HUES48 (cell line): ENCODE data around the gene ABCA7.

Source experiments
- H3K27ac ChIP-seq: one replicate; pipeline ENCODE4 v1.7.0; 2013; ENCODE audit warnings: low read depth, low read length, inconsistent platforms
- H3K27me3 ChIP-seq: 2 replicates; pipeline ENCODE4 v1.6.1; 2013; ENCODE audit warnings: mild to moderate bottlenecking, low read length; ENCODE audit not compliant: control insufficient read depth, insufficient read depth
- H3K36me3 ChIP-seq: 2 replicates; pipeline ENCODE4 v1.6.1; 2013; ENCODE audit warnings: low read length; ENCODE audit not compliant: control insufficient read depth, insufficient read depth
- H3K4me1 ChIP-seq: 2 replicates; pipeline ENCODE4 v1.6.1; 2013; ENCODE audit warnings: mild to moderate bottlenecking, low read length; ENCODE audit not compliant: control insufficient read depth, insufficient read depth
- H3K4me3 ChIP-seq: 2 replicates; pipeline ENCODE4 v1.5.1; 2013; ENCODE audit warnings: mild to moderate bottlenecking, low read depth, low read length
- H3K9ac ChIP-seq: 2 replicates; pipeline ENCODE4 v1.6.1; 2013; ENCODE audit warnings: mild to moderate bottlenecking, low read depth, low read length, moderate library complexity
- H3K9me3 ChIP-seq: 2 replicates; pipeline ENCODE4 v1.6.1; 2013; ENCODE audit warnings: low read length; ENCODE audit not compliant: control insufficient read depth, insufficient read depth

The ABCA7 gene

GRCh38 chr19:1039646-1040475 lies at the start of gene ABCA7:
TSS of gene ABCA7 (plus strand) at chr19:1040107. CDS start at chr19:1041362, 1,255 bp downstream.
- Histone ChIP-seq H3K9me3 (no peaks in the 10 kb centered on the region), H3K27ac (peak within 1 kb of the TSS; percentile 72), H3K36me3 (peaks cover 36% of the 10 kb centered on the region), H3K9ac (peak within 1 kb of the TSS; percentile 48), H3K4me3 (peak within 1 kb of the TSS; percentile 74), H3K4me1 (0 out of 2 replicates have a peak, but pooled peaks cover 6% of the 10 kb centered on the region), H3K27me3 (no peaks in the 10 kb centered on the region)

- no peaks in the 10 kb centered on the region for H3K9me3 ChIP-seq
- no peak overlapping the region for H3K4me3 ChIP-seq
- peaks cover 47% of the 10 kb centered on the region for H3K36me3 ChIP-seq
- no peak overlapping the region for H3K9ac ChIP-seq
- H3K27ac ChIP-seq, result no peak overlapping the region
- no peaks in the 10 kb centered on the region; the same call in 1 of the 2 replicates for H3K4me1 ChIP-seq
- H3K27me3 ChIP-seq, result no peaks in the 10 kb centered on the region
Observed at GRCh38 chr19:990119-990571, 49.8 kb upstream of the ABCA7 start.

- Histone ChIP-seq H3K4me3 (no peak overlapping the region), H3K9me3 (no peaks in the 10 kb centered on the region), H3K9ac (no peak overlapping the region), H3K27me3 (no peaks in the 10 kb centered on the region), H3K4me1 (no peaks in the 10 kb centered on the region; the same call in 1 of the 2 replicates), H3K27ac (peak overlapping the region; percentile 28), H3K36me3 (peaks cover 44% of the 10 kb centered on the region)
Observed at GRCh38 chr19:990746-991145, 49.2 kb upstream of the ABCA7 start.

- Histone ChIP-seq H3K4me3 (no peak overlapping the region), H3K36me3 (peaks cover 38% of the 10 kb centered on the region), H3K27me3 (no peaks in the 10 kb centered on the region), H3K9me3 (no peaks in the 10 kb centered on the region), H3K27ac (peak overlapping the region; percentile 28), H3K9ac (no peak overlapping the region), H3K4me1 (no peaks in the 10 kb centered on the region; the same call in 1 of the 2 replicates)
Observed at GRCh38 chr19:991174-991931, 48.6 kb upstream of the ABCA7 start.

GRCh38 chr19:991932-992669 lies 47.8 kb upstream of the ABCA7 start:
- H3K27ac ChIP-seq, result no peak overlapping the region
- no peak overlapping the region for H3K9ac ChIP-seq
- H3K27me3 ChIP-seq, result peaks cover under 1% of the 10 kb centered on the region; the same call in 1 of the 2 replicates
- no peaks in the 10 kb centered on the region for H3K9me3 ChIP-seq
- H3K4me1 ChIP-seq, result no peaks in the 10 kb centered on the region; the same call in 1 of the 2 replicates
- peaks cover 31% of the 10 kb centered on the region for H3K36me3 ChIP-seq
- no peak overlapping the region for H3K4me3 ChIP-seq

- Histone ChIP-seq H3K27ac (no peak overlapping the region), H3K4me3 (no peak overlapping the region), H3K36me3 (peaks cover 25% of the 10 kb centered on the region), H3K27me3 (peaks cover 7% of the 10 kb centered on the region; the same call in 1 of the 2 replicates), H3K4me1 (no peaks in the 10 kb centered on the region; the same call in 1 of the 2 replicates), H3K9me3 (no peaks in the 10 kb centered on the region), H3K9ac (no peak overlapping the region)
Observed at GRCh38 chr19:992670-993055, 47.2 kb upstream of the ABCA7 start.

GRCh38 chr19:993361-993830 lies 46.5 kb upstream of the ABCA7 start:
- H3K9ac ChIP-seq, result no peak overlapping the region
- H3K9me3 ChIP-seq, result no peaks in the 10 kb centered on the region
- H3K27ac ChIP-seq, result no peak overlapping the region
- H3K36me3 ChIP-seq, result peaks cover 25% of the 10 kb centered on the region
- H3K27me3 ChIP-seq, result peaks cover 14% of the 10 kb centered on the region
- no peak overlapping the region for H3K4me3 ChIP-seq
- H3K4me1 ChIP-seq, result no peaks in the 10 kb centered on the region; the same call in 1 of the 2 replicates

- no peaks in the 10 kb centered on the region for H3K9me3 ChIP-seq
- H3K36me3 ChIP-seq, result peaks cover 22% of the 10 kb centered on the region
- H3K4me3 ChIP-seq, result no peak overlapping the region
- H3K27me3 ChIP-seq, result peaks cover 15% of the 10 kb centered on the region
- no peaks in the 10 kb centered on the region; the same call in 1 of the 2 replicates for H3K4me1 ChIP-seq
- no peak overlapping the region for H3K27ac ChIP-seq
- no peak overlapping the region for H3K9ac ChIP-seq
Observed at GRCh38 chr19:993831-994393, 46.0 kb upstream of the ABCA7 start.

- Histone ChIP-seq H3K36me3 (peaks cover 22% of the 10 kb centered on the region), H3K9ac (no peak overlapping the region), H3K4me3 (no peak overlapping the region), H3K4me1 (no peaks in the 10 kb centered on the region; the same call in 1 of the 2 replicates), H3K27me3 (peaks cover 19% of the 10 kb centered on the region), H3K27ac (no peak overlapping the region), H3K9me3 (no peaks in the 10 kb centered on the region)
Observed at GRCh38 chr19:994516-994915, 45.4 kb upstream of the ABCA7 start.
